ENCODE measurements around the gene EVX1. TPM values are rescaled to one million over a fixed set of nuclear protein-coding genes. Genes with fewer than 3 reads are reported as not detected.

The EVX1 gene
- total RNA-seq, 2 donors from 2014 or later: not detected

DNA sequence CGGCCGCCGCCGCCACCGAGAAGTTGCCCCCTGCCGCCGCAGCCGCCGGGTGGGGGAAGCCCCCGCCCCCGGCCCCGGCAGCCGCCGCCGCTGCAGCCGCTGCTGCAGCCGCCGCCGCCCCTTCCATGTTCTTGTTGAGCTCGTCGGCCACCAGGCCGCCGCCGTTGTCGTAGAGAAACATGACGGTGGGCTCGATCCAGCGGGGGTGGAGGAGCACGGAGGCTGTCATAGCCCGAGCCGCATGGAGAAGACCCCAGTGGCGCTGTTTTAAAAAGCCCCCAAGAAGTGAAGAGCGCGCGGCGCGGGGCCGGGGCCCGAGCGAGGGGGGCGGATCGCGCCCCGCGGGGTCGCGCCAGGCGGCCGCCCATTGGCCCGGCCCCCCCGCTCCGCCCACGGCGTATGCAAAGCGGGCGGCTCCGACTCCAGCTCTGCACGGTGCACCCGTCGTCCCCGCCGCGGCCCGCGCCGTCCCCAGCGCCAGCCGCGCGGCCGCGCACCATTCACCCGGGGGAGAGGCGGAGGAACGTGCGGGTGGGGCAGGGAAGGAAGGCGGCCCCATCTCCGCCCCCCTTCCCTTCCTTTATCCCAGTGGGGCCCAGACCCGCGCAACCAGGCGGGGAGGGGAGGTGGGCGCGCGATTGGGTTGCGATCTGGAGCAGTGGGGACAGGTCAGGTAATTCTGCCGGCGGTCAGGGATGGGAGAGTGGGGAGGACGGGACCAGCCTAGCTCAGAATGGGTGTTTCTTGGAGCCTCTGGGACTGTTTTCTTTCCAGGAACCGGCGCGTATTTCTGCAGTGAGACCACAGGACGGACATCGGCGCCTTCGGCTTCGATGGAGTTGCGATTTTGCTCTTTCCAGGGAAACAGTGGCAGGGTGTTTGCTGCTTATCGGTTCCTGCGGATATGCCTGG is 42.5 kb upstream of the EVX1 start, which contains the start of gene HOXA13:
TSS of gene HOXA13 (minus strand) at position 243 of the 912 bp plus-strand sequence. CDS start at position 229, 14 bp downstream.
- Histone ChIP-seq H3K4me1 (peaks cover 0 to 29% of the 10 kb centered on the region in 2 donors), H3K4me3 (peak within 1 kb of the TSS in 1 of 2 donors; percentile 34), H3K36me3 (no peaks in the 10 kb centered on the region), H3K27me3 (peaks cover 77 to 78% of the 10 kb centered on the region in 2 donors), H3K27ac (no peak within 1 kb of the TSS), H3K9me3 (no peaks in the 10 kb centered on the region)
- no peak for TF ChIP-seq CTCF (IDR thresholded peaks at IDR 0.05)
- DNase-seq (ENCODE audit: low spot score): no peak

DNA sequence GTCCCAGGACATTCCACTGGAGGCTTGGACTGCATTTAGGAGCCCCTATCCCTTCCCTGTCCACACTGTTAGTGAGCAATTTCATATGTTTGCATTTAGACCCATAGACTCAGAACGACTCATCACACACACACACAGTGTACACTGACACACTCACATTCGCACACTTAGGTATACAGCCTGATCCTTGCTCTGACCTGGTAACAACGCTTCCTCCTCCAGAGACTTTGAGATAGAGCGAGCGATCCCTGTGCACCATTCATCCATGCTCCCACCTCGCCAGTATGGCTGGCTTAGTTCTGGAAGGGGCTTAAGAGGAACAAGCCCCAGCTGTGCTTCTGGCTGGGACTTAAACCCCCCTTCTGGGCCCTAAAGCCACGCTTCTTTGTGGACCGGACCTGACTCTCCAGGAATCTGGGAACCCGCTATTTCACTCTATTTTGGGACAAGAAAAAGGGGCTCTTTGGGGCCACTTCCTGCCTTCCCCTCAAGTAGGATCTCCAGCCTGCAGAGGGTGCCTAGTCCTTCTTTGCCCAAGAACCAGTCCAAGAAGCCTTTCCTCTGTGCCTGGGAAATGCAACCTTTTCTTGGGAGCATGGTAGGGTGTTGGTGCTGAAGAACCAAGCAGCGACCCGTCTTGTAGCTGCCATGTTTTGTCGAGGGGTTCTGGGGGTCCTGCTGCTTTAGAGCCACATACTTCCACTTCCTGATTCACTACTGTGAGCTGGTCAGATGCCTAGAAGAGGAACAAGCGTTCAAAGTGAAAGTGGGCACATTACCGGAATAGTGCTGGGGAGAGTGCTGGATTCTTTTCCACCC is 41.6 kb upstream of the EVX1 start:
- H3K9me3 ChIP-seq: peaks cover 0 to 3% of the 10 kb centered on the region in 2 donors
- H3K4me1 ChIP-seq: peaks cover 0 to 34% of the 10 kb centered on the region in 2 donors
- H3K36me3 ChIP-seq: no peaks in the 10 kb centered on the region
- no peak for DNase-seq (ENCODE audit: low spot score)
- H3K27ac ChIP-seq: no peak overlapping the region
- no peak for TF ChIP-seq CTCF (IDR thresholded peaks at IDR 0.05)
- H3K27me3 ChIP-seq: peaks cover 79 to 80% of the 10 kb centered on the region in 2 donors
- peak overlapping the region in 1 of 2 donors; percentile 34 for H3K4me3 ChIP-seq

DNA sequence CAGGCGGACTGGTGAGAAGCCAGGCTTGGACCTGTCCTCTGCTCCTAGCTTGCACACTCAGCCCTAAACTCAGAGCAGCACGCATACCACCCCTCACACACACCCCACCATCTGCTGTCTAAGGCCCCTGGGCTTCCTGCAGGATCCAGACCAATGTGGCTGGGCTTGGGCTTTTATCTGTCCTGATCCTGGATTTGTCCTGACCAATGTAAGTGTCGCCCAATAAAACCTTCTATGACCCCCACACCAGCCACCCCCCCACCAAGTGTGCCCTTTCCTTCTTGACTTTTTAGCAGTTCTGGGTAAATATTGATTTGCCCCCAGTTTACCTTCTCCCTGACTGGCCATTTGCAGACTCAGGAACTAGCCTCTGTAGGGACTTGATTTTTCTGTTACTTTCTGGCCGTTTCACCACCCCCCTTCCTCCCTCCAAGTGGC is 41.0 kb upstream of the EVX1 start:
- Histone ChIP-seq H3K36me3 (no peaks in the 10 kb centered on the region), H3K9me3 (peaks cover 0 to 4% of the 10 kb centered on the region in 2 donors), H3K27ac (no peak overlapping the region), H3K4me1 (peaks cover 0 to 34% of the 10 kb centered on the region in 2 donors), H3K4me3 (peak overlapping the region in 1 of 2 donors; percentile 34), H3K27me3 (peaks cover 78 to 80% of the 10 kb centered on the region in 2 donors)
- DNase-seq (ENCODE audit: low spot score): no peak
- TF ChIP-seq CTCF (IDR thresholded peaks at IDR 0.05): no peak

GRCh38 chr7:27202018-27202861 is 40.4 kb upstream of the EVX1 start:
- Histone ChIP-seq H3K9me3 (peaks cover 0 to 4% of the 10 kb centered on the region in 2 donors), H3K27me3 (peaks cover 73 to 84% of the 10 kb centered on the region in 2 donors), H3K36me3 (no peaks in the 10 kb centered on the region), H3K4me1 (peaks cover 0 to 34% of the 10 kb centered on the region in 2 donors), H3K27ac (no peak overlapping the region), H3K4me3 (no peak overlapping the region)
- DNase-seq (ENCODE audit: low spot score): peak; percentile 38
- no peak for TF ChIP-seq CTCF (IDR thresholded peaks at IDR 0.05)

DNA sequence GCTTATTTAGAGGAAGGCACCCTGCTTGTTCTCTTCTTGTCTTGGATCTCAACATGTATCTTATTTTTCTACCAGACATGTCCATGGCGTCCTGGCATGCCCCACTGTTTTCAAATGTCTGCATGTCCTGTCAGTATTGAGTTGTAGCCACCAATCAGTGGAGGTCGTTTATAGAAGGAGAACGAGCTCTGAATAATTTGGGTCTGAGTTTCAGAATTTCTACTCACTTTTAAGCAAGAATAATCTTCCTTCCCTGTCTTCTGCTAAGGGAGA is 39.8 kb upstream of the EVX1 start:
- peaks cover 0 to 34% of the 10 kb centered on the region in 2 donors for H3K4me1 ChIP-seq
- peak; percentile 38 for DNase-seq (ENCODE audit: low spot score)

More for the DNA sequence above, 39.8 kb upstream of the EVX1 start:
- H3K9me3 ChIP-seq: peaks cover 0 to 4% of the 10 kb centered on the region in 2 donors
- no peaks in the 10 kb centered on the region for H3K36me3 ChIP-seq
- no peak overlapping the region for H3K27ac ChIP-seq
- peaks cover 69 to 78% of the 10 kb centered on the region in 2 donors for H3K27me3 ChIP-seq
- H3K4me3 ChIP-seq: no peak overlapping the region
- TF ChIP-seq CTCF (IDR thresholded peaks at IDR 0.05): no peak

Measured in right atrium auricular region (tissue), 2 donors.